Panc1 (cell line): ENCODE results near the gene MAP4K4. TPM values are rescaled to one million over a fixed set of nuclear protein-coding genes. Genes with fewer than 3 reads are reported as not detected.

Experiments used
- ATAC-seq: fragments of 200-7000 bp; cut with Tn5 transposase; 2 replicates; pipeline ENCODE4 v1.9.1; 2020; ENCODE audit warnings: mild to moderate bottlenecking, moderate library complexity
- BruUV-seq: library from RNA; stranded (reverse); fragments of 400-500 nt; replicated peaks from 2 replicates; lab custom pipeline; 2021; lab: Mats Ljungman, UMichigan
- CTCF ChIA-PET: fragments of 300-600 bp; sonication (Branson Sonifier 250); formaldehyde crosslinking; loops from one replicate; lab custom pipeline; 2022; ENCODE audit warnings: antibody characterized with exemption; lab: Charles Lee
- POLR2A ChIA-PET: fragments of 300-600 bp; sonication (Branson Sonifier 250); formaldehyde crosslinking; loops from one replicate; lab custom pipeline; 2022; ENCODE audit warnings: antibody characterized with exemption; lab: Charles Lee
- DNase-seq: peaks from one replicate; pipeline ENCODE4 v3.0.0-alpha.2; 2010; ENCODE audit warnings: low read depth, low spot score
- H3K27ac ChIP-seq: 2 replicates; pipeline ENCODE4 v1.5.1; 2011; ENCODE audit warnings: mild to moderate bottlenecking, low read length, inconsistent platforms
- H3K27me3 ChIP-seq: fragments of 200-500 bp; sonication (Bioruptor generic); 2 replicates; pipeline ENCODE4 v1.6.0; 2014; ENCODE audit warnings: low read length, inconsistent platforms; ENCODE audit not compliant: control insufficient read depth, insufficient read depth
- H3K36me3 ChIP-seq: fragments of 200-500 bp; sonication (Bioruptor generic); 2 replicates; pipeline ENCODE4 v1.5.1; 2014; ENCODE audit warnings: inconsistent platforms, mild to moderate bottlenecking, low read length, moderate library complexity; ENCODE audit not compliant: control insufficient read depth, insufficient read depth
- H3K4me1 ChIP-seq: 2 replicates; pipeline ENCODE4 v1.5.1; 2011; ENCODE audit warnings: inconsistent platforms, mild to moderate bottlenecking, low read length, moderate library complexity; ENCODE audit not compliant: control insufficient read depth, insufficient read depth
- H3K4me3 ChIP-seq, 2 experiments: 2 replicates each; pipeline ENCODE4 v1.5.1; 2011 to 2012; ENCODE audit warnings: low read depth in 2 of 2, low read length in 2 of 2, mild to moderate bottlenecking in 2 of 2, inconsistent platforms in 1 of 2, moderate library complexity in 1 of 2
- H3K9me3 ChIP-seq: fragments of 200-500 bp; sonication (Bioruptor generic); 2 replicates; pipeline ENCODE4 v1.5.1; 2014; ENCODE audit warnings: low read depth, mild to moderate bottlenecking, inconsistent platforms, low read length, moderate library complexity; ENCODE audit not compliant: control insufficient read depth, insufficient read depth
- CTCF ChIP-seq: fragments of 450-650 bp; IDR thresholded peaks from 2 replicates; pipeline ENCODE4 v1.5.1; 2017; ENCODE audit warnings: mild to moderate bottlenecking
- POLR2AphosphoS5 ChIP-seq: IDR thresholded peaks from 2 replicates; pipeline ENCODE4 v1.6.1; 2012; ENCODE audit warnings: mild to moderate bottlenecking, low read depth, low read length, moderate library complexity
- SIN3A ChIP-seq: IDR thresholded peaks from 2 replicates; pipeline ENCODE4 v1.6.1; 2012; ENCODE audit warnings: low read depth, mild to moderate bottlenecking, low read length, moderate library complexity, borderline replicate concordance; ENCODE audit not compliant: insufficient read depth
- TCF7L2 ChIP-seq: IDR thresholded peaks from 2 replicates; pipeline ENCODE4 v1.6.1; 2011; ENCODE audit warnings: mild to moderate bottlenecking, low read depth, low read length, inconsistent platforms
- in situ Hi-C: cut with HindIII; loops from 2 replicates; pipeline ENCODE4 v1.10.0; 2016; ENCODE audit warnings: low sequenced_read_pairs, low pct_unique_long_range_greater_than_20kb
- intact Hi-C: fragments of 100-400 bp; cut with micrococcal nuclease; formaldehyde crosslinking; loops from one replicate; pipeline ENCODE4 v1.10.0; 2022; ENCODE audit not compliant: unreplicated experiment
- total RNA-seq: library from RNA; stranded (reverse); gene quantifications from one replicate; pipeline ENCODE4 v1.2.1, GENCODE V29; 2021; ENCODE audit not compliant: unreplicated experiment
- TF ChIP-seq, protein P1 (sequence below), 2 experiments: IDR thresholded peaks; 2 replicates each; pipeline ENCODE4 v1.6.1; 2011 to 2012; ENCODE audit warnings: low read depth in 2 of 2, control low read depth in 1 of 2, low read length in 1 of 2, mild to moderate bottlenecking in 1 of 2, moderate library complexity in 1 of 2; ENCODE audit not compliant: insufficient read depth in 1 of 2

The MAP4K4 gene
- total RNA-seq, 1 experiment from 2014 or later = 68.5 TPM

DNA sequence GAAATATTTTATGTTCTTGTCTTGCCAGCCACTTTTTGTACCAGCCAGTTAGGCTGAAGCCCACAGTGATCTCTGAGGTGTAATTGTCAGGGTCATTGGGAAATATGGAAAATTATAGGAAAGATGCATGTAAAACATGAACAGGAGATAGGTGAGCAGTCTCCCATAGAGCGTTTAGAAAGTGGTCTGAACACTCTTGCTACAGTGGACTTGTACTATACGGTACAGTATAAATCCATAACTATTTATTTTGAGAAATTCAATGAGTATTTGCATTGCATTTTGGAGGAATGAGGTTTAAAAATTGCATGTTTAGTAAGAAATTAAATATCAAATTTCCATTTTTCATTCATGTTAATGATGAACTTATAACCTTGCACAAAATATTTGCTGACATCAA, 20.8 kb upstream of the MAP4K4 start:
- Histone ChIP-seq H3K36me3 (no peaks in the 10 kb centered on the region), H3K27ac (no peak overlapping the region), H3K4me1 (no peaks in the 10 kb centered on the region), H3K9me3 (peaks cover 5% of the 10 kb centered on the region; the same call in 1 of the 2 replicates), H3K27me3 (no peaks in the 10 kb centered on the region), H3K4me3 (no peak overlapping the region)
- BruUV-seq = no TSS peak
- ChIA-PET POLR2A (no interaction called here), CTCF (no interaction called here)
- intact Hi-C loops = no loop called here
- ATAC-seq (no peak), DNase-seq (no peak)
- in situ Hi-C loops = no loop called here
- TF ChIP-seq TCF7L2 = no peak
- TF ChIP-seq, protein P1, sequence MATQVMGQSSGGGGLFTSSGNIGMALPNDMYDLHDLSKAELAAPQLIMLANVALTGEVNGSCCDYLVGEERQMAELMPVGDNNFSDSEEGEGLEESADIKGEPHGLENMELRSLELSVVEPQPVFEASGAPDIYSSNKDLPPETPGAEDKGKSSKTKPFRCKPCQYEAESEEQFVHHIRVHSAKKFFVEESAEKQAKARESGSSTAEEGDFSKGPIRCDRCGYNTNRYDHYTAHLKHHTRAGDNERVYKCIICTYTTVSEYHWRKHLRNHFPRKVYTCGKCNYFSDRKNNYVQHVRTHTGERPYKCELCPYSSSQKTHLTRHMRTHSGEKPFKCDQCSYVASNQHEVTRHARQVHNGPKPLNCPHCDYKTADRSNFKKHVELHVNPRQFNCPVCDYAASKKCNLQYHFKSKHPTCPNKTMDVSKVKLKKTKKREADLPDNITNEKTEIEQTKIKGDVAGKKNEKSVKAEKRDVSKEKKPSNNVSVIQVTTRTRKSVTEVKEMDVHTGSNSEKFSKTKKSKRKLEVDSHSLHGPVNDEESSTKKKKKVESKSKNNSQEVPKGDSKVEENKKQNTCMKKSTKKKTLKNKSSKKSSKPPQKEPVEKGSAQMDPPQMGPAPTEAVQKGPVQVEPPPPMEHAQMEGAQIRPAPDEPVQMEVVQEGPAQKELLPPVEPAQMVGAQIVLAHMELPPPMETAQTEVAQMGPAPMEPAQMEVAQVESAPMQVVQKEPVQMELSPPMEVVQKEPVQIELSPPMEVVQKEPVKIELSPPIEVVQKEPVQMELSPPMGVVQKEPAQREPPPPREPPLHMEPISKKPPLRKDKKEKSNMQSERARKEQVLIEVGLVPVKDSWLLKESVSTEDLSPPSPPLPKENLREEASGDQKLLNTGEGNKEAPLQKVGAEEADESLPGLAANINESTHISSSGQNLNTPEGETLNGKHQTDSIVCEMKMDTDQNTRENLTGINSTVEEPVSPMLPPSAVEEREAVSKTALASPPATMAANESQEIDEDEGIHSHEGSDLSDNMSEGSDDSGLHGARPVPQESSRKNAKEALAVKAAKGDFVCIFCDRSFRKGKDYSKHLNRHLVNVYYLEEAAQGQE (IDR thresholded peaks at IDR 0.05; ENCODE audit: insufficient read depth in 1 of 2, low read depth in 2 of 2, low read length in 1 of 2) = no peak
- no peak for TF ChIP-seq SIN3A
- no peak for TF ChIP-seq CTCF
- no peak for TF ChIP-seq POLR2AphosphoS5

GRCh38 chr2:101677658-101678057, 19.8 kb upstream of the MAP4K4 start:
- Histone ChIP-seq H3K27me3 (no peaks in the 10 kb centered on the region), H3K9me3 (peaks cover 2% of the 10 kb centered on the region; the same call in 1 of the 2 replicates), H3K27ac (no peak overlapping the region), H3K4me1 (no peaks in the 10 kb centered on the region), H3K36me3 (no peaks in the 10 kb centered on the region), H3K4me3 (no peak overlapping the region)
- CTCF ChIA-PET = no interaction called here
- DNase-seq (no peak), ATAC-seq (no peak)
- in situ Hi-C loops (no loop called here), intact Hi-C loops (no loop called here)
- POLR2A ChIA-PET = interaction anchor here (0.6 kb wide), 1 partner anchor 131 kb away, joined by 3 read pairs; no protein-coding TSS in a partner anchor
- TF ChIP-seq TCF7L2 (no peak), POLR2AphosphoS5 (no peak), CTCF (no peak), SIN3A (no peak)
- TF ChIP-seq, protein P1 (IDR thresholded peaks at IDR 0.05; ENCODE audit: insufficient read depth in 1 of 2, low read depth in 2 of 2, low read length in 1 of 2) = no peak
- no TSS peak for BruUV-seq
